ENCODE results near the gene TBC1D14.

GRCh38 chr4:7016512-7016911 lies 106.9 kb downstream of the TBC1D14 start:
- TF ChIP-seq CTCF (conservative IDR thresholded peaks at IDR 0.05; ENCODE audit: low read length) (no peak), EZH2phosphoT487 (IDR thresholded peaks at IDR 0.05; ENCODE audit: borderline replicate concordance) (no peak)

Data from Loucy (cell line).